Measurements from ENCODE around the gene MDM4.

The MDM4 gene

GRCh38 chr1:204600968-204601367 is 84.8 kb downstream of the MDM4 start:
- peak; percentile 38 for DNase-seq (ENCODE audit: low spot score)
- CTCF ChIA-PET, result interaction anchor here (0.8 to 1.2 kb wide), 2 partner anchors 8 to 74 kb away, joined by 3 to 4 read pairs; no protein-coding TSS in a partner anchor
- no peak for TF ChIP-seq CTCF (conservative IDR thresholded peaks at IDR 0.05; ENCODE audit: low read depth)
- H3K27ac ChIP-seq, result no peak overlapping the region
- POLR2A ChIA-PET (ENCODE audit: low non-redundant PET), result no interaction called here

- POLR2A ChIA-PET (ENCODE audit: low non-redundant PET), result no interaction called here
- CTCF ChIA-PET, result interaction anchor here (0.5 kb wide), 1 partner anchor 594 kb away, joined by 7 read pairs; no protein-coding TSS in a partner anchor
- DNase-seq (ENCODE audit: low spot score), result no peak
These were observed 85.9 kb downstream of the MDM4 start for GRCh38 chr1:204602111-204602579.

GRCh38 chr1:204602871-204603542 is 86.8 kb downstream of the MDM4 start:
- CTCF ChIA-PET, result interaction anchor here (0.5 kb wide), 1 partner anchor 594 kb away, joined by 7 read pairs; no protein-coding TSS in a partner anchor
- no peak for DNase-seq (ENCODE audit: low spot score)
- POLR2A ChIA-PET (ENCODE audit: low non-redundant PET), result no interaction called here
- H3K27ac ChIP-seq, result no peak overlapping the region
- no peak for TF ChIP-seq CTCF (conservative IDR thresholded peaks at IDR 0.05; ENCODE audit: low read depth)

More at GRCh38 chr1:204602111-204602579, 85.9 kb downstream of the MDM4 start:
- no peak overlapping the region for H3K27ac ChIP-seq
- no peak for TF ChIP-seq CTCF (conservative IDR thresholded peaks at IDR 0.05; ENCODE audit: low read depth)

- CTCF ChIA-PET, result interaction anchor here (0.8 kb wide), 1 partner anchor 8 kb away, joined by 4 read pairs; no protein-coding TSS in a partner anchor
- DNase-seq (ENCODE audit: low spot score), result no peak
- TF ChIP-seq CTCF (conservative IDR thresholded peaks at IDR 0.05; ENCODE audit: low read depth), result no peak
- POLR2A ChIA-PET (ENCODE audit: low non-redundant PET), result no interaction called here
- H3K27ac ChIP-seq, result no peak overlapping the region
These were observed 89.6 kb downstream of the MDM4 start for GRCh38 chr1:204605791-204606190.

All from RWPE1 (cell line).